IMR-90 (cell line): ENCODE results near the gene LDB2. TPM values are rescaled to one million over a fixed set of nuclear protein-coding genes. Genes with fewer than 3 reads are reported as not detected.

Experiments used
- ATAC-seq: fragments of 200-7000 bp; cut with Tn5 transposase; 2 replicates; pipeline ENCODE4 v1.9.1; 2020; ENCODE audit warnings: low read depth, mild to moderate bottlenecking, moderate library complexity
- BruUV-seq: library from RNA; stranded (reverse); fragments of 400-500 nt; replicated peaks from 2 replicates; lab custom pipeline; 2021; lab: Mats Ljungman, UMichigan
- CTCF ChIA-PET: fragments of 300-600 bp; formaldehyde crosslinking; extraction: SDS; loops from one replicate; lab custom pipeline; 2021; ENCODE audit warnings: antibody characterized with exemption; lab: Yijun Ruan, JAX
- POLR2A ChIA-PET: fragments of 300-600 bp; sonication (Branson Sonifier 250); formaldehyde crosslinking; loops from one replicate; lab custom pipeline; 2022; ENCODE audit warnings: antibody characterized with exemption; ENCODE audit not compliant: unreplicated experiment; lab: Charles Lee
- DNase-seq: peaks from one replicate; pipeline ENCODE4 v3.0.0; 2013
- H2AFZ ChIP-seq: replicated peaks from 2 replicates; pipeline ENCODE3; 2013; ENCODE audit warnings: low read length, mild to moderate bottlenecking; ENCODE audit not compliant: poor library complexity
- H2AK5ac ChIP-seq: 2 replicates; pipeline ENCODE4 v1.6.1; 2013; ENCODE audit warnings: low read depth, low read length, inconsistent platforms
- H2AK9ac ChIP-seq: replicated peaks from 2 replicates; pipeline ENCODE3; 2013; ENCODE audit warnings: mild to moderate bottlenecking, low read depth, low read length, moderate library complexity; ENCODE audit not compliant: poor library complexity
- H2BK120ac ChIP-seq: 2 replicates; pipeline ENCODE4 v1.6.1; 2013; ENCODE audit warnings: low read depth, low read length, inconsistent platforms
- H2BK15ac ChIP-seq: 3 replicates; pipeline ENCODE4 v1.6.1; 2013; ENCODE audit warnings: low read depth, low read length, inconsistent platforms
- H2BK20ac ChIP-seq: 2 replicates; pipeline ENCODE4 v1.6.1; 2013; ENCODE audit warnings: low read depth, mild to moderate bottlenecking, inconsistent platforms, low read length, moderate library complexity
- H2BK5ac ChIP-seq: 2 replicates; pipeline ENCODE4 v1.6.1; 2013; ENCODE audit warnings: mild to moderate bottlenecking, low read depth, low read length, inconsistent platforms; ENCODE audit not compliant: poor library complexity, severe bottlenecking
- H3K14ac ChIP-seq: replicated peaks from 2 replicates; pipeline ENCODE4 v1.6.1; 2013; ENCODE audit warnings: low read depth, low read length, inconsistent platforms
- H3K18ac ChIP-seq: 2 replicates; pipeline ENCODE4 v1.6.1; 2013; ENCODE audit warnings: low read depth, low read length, control low read depth
- H3K23ac ChIP-seq: 2 replicates; pipeline ENCODE4 v1.6.1; 2013; ENCODE audit warnings: low read depth, low read length, inconsistent platforms
- H3K27ac ChIP-seq: 2 replicates; pipeline ENCODE4 v1.5.1; 2013; ENCODE audit warnings: mild to moderate bottlenecking, control low read depth, low read length; ENCODE audit not compliant: insufficient read depth
- H3K27me3 ChIP-seq: 2 replicates; pipeline ENCODE4 v1.6.1; 2013; ENCODE audit warnings: low read length; ENCODE audit not compliant: control insufficient read depth, insufficient read depth
- H3K36me3 ChIP-seq: 2 replicates; pipeline ENCODE4 v1.6.1; 2013; ENCODE audit warnings: low read length, mixed read lengths; ENCODE audit not compliant: control insufficient read depth, insufficient read depth
- H3K4ac ChIP-seq: 2 replicates; pipeline ENCODE4 v1.6.1; 2013; ENCODE audit warnings: low read depth, low read length, inconsistent platforms
- H3K4me1 ChIP-seq: 2 replicates; pipeline ENCODE4 v1.6.1; 2013; ENCODE audit warnings: low read length, mixed read lengths; ENCODE audit not compliant: control insufficient read depth, insufficient read depth
- H3K4me2 ChIP-seq: 2 replicates; pipeline ENCODE4 v1.6.1; 2013; ENCODE audit warnings: low read depth, mild to moderate bottlenecking, control low read depth, low read length, moderate library complexity
- H3K4me3 ChIP-seq: 2 replicates; pipeline ENCODE4 v1.5.1; 2013; ENCODE audit warnings: low read depth, mild to moderate bottlenecking, control low read depth, low read length, moderate library complexity; ENCODE audit not compliant: insufficient read depth
- H3K56ac ChIP-seq: 2 replicates; pipeline ENCODE4 v1.6.1; 2013; ENCODE audit warnings: low read length, inconsistent platforms; ENCODE audit not compliant: insufficient read depth; ENCODE audit errors: extremely low read depth
- H3K79me1 ChIP-seq, 2 experiments: 2 replicates each; pipeline ENCODE4 v1.6.1; 2013; ENCODE audit warnings: low read length in 2 of 2, inconsistent platforms in 1 of 2, low read depth in 1 of 2
- H3K9ac ChIP-seq: 2 replicates; pipeline ENCODE4 v1.6.1; 2013; ENCODE audit warnings: low read depth, low read length, control low read depth
- H3K9me1 ChIP-seq: 2 replicates; pipeline ENCODE4 v1.6.1; 2013; ENCODE audit warnings: low read length, inconsistent platforms; ENCODE audit not compliant: insufficient read depth
- H3K9me3 ChIP-seq: 2 replicates; pipeline ENCODE4 v1.6.1; 2013; ENCODE audit warnings: low read length; ENCODE audit not compliant: control insufficient read depth, insufficient read depth
- H4K20me1 ChIP-seq: 2 replicates; pipeline ENCODE4 v1.6.1; 2013; ENCODE audit warnings: low read length, inconsistent platforms; ENCODE audit not compliant: insufficient read depth
- H4K5ac ChIP-seq: 2 replicates; pipeline ENCODE4 v1.6.1; 2013; ENCODE audit warnings: mild to moderate bottlenecking, low read depth, low read length, control low read depth
- H4K8ac ChIP-seq, 2 experiments: 2 replicates each; pipeline ENCODE4 v1.6.1; 2013; ENCODE audit warnings: low read depth in 2 of 2, low read length in 2 of 2, control low read depth in 1 of 2, inconsistent platforms in 1 of 2
- H4K91ac ChIP-seq: 2 replicates; pipeline ENCODE4 v1.6.1; 2013; ENCODE audit warnings: low read depth, low read length, inconsistent platforms; ENCODE audit not compliant: insufficient read depth
- CEBPB ChIP-seq: IDR thresholded peaks from 2 replicates; pipeline ENCODE4 v1.6.1; 2012; ENCODE audit warnings: low read depth, low read length, improper control_type of control experiment
- MAFK ChIP-seq: IDR thresholded peaks from 2 replicates; pipeline ENCODE4 v1.6.1; 2012; ENCODE audit warnings: low read depth, low read length, improper control_type of control experiment
- WGBS, 2 experiments: methylation state at CpG; one replicate each; pipeline versions ENCODE4 v1.1.5 to v1.1.7; 2013; ENCODE audit warnings: missing lambda C conversion rate in 2 of 2; ENCODE audit not compliant: insufficient read length in 1 of 2; ENCODE audit errors: extremely low coverage in 2 of 2; 5-methylcytosine and 5-hydroxymethylcytosine counted together
- dilution Hi-C: fragments of 300-500 bp; cut with HindIII; formaldehyde crosslinking; loops from one replicate; pipeline ENCODE4 v1.14.3; 2018; ENCODE audit warnings: low sequenced_read_pairs; ENCODE audit not compliant: unreplicated experiment
- in situ Hi-C: fragments of 300-500 bp; cut with MboI; formaldehyde crosslinking; loops from 3 replicates; pipeline ENCODE4 v1.14.3; 2019; ENCODE audit warnings: low sequenced_read_pairs, inconsistent platforms, mixed read lengths
- intact Hi-C: fragments of 100-400 bp; cut with micrococcal nuclease; formaldehyde crosslinking; loops from 2 replicates; pipeline ENCODE4 v1.10.0; 2022
- polyA plus RNA-seq, 3 experiments: library from polyadenylated mRNA; depleted of rRNA; stranded (reverse); fragments of >200 nt; gene quantifications; 2 replicates each; pipeline ENCODE4 v1.2.3, GENCODE V29; 2012; ENCODE audit warnings: low replicate concordance in 1 of 3
- total RNA-seq: library from RNA; depleted of rRNA; stranded (reverse); fragments of >200 nt; gene quantifications from 2 replicates; pipeline ENCODE4 v1.2.3, GENCODE V29; 2012

The LDB2 gene
- total and polyA plus RNA-seq, 2 of the 4 experiments (the other 2 are of a cell fraction) = 67.9 to 116 TPM

DNA sequence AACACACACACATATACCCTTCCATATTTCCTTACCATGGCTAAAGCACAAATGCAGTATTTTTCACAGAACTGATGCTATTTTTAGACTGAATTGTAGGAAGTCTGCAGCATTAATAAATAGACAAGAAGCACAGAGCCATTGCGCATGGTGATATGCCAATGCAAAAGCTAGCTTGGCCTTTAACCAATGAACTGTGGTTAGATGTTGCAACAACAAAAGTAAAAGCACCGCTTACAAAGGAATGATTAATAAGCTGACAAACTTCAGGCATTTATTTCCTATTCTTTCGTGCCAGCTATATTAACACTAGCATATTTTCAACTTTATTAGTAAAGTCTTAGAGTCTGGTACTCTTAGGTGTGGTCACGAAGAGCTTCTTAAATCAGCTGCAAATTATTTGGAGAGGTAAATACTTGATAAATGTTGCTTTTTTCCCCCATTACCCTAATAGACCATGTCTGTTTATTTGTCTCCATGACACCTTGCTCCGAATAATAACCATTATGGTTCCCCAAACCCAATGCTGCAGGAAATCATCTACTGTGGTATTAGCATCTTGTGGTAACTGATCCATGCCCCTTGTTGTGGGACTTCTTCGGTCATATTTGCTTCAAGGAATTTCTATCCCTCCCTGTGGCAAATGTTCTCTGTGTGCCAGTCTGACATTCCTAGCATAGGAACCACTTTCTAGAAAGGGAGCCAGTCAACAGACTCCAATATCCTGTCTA, 366.0 kb downstream of the LDB2 start:
- H3K9me3 ChIP-seq = no peaks in the 10 kb centered on the region
- H3K18ac ChIP-seq = peak overlapping the region; percentile 74; the same call in 1 of the 2 replicates
- H3K56ac ChIP-seq = no peak overlapping the region
- peak overlapping the region; percentile 75; the same call in 1 of the 2 replicates for H4K5ac ChIP-seq
- peak overlapping the region; percentile 65; the same call in 1 of the 2 replicates for H3K4me2 ChIP-seq
- TF ChIP-seq CEBPB (peak; percentile 97), MAFK (no peak)
- H4K20me1 ChIP-seq = no peaks in the 10 kb centered on the region
- DNase-seq (peak; percentile 91), ATAC-seq (peak; percentile 79)
- POLR2A ChIA-PET = no interaction called here
- H3K4me1 ChIP-seq = peaks cover 12% of the 10 kb centered on the region
- no peaks in the 10 kb centered on the region for H3K27me3 ChIP-seq
- intact Hi-C loops (loop anchor here (5.0 kb wide), 1 partner anchor 155 kb away; no protein-coding TSS in a partner anchor), in situ Hi-C loops (no loop called here), dilution Hi-C loops (no loop called here)
- peak overlapping the region; percentile 30; the same call in 1 of the 2 replicates for H3K4ac ChIP-seq
- H2BK5ac ChIP-seq = peak overlapping the region; percentile 33
- H2BK20ac ChIP-seq = peak overlapping the region; percentile 61; the same call in 1 of the 2 replicates
- H3K79me1 ChIP-seq = no peaks in the 10 kb centered on the region; a peak in 1 of 4 replicates
- H4K91ac ChIP-seq = peak overlapping the region; percentile 69
- H3K36me3 ChIP-seq = peaks cover 2% of the 10 kb centered on the region; the same call in 1 of the 2 replicates
- CTCF ChIA-PET = no interaction called here
- no peak overlapping the region for H2AFZ ChIP-seq
- peak overlapping the region; percentile 21; the same call in 1 of the 2 replicates for H2AK5ac ChIP-seq
- peaks cover 4% of the 10 kb centered on the region; the same call in 1 of the 2 replicates for H3K9me1 ChIP-seq
- H4K8ac ChIP-seq = peak overlapping the region in 1 of 2 experiments; percentile 53; a peak in 3 of 4 replicates
- WGBS, 2 experiments = no CpG with 5 or more reads among the region's 6 CpGs
- BruUV-seq = no TSS peak
- H2BK120ac ChIP-seq = peak overlapping the region; percentile 74
- H2AK9ac ChIP-seq = no peak overlapping the region
- 0 out of 2 replicates have a peak overlapping the region, but pooled peaks have one; percentile 9 for H3K27ac ChIP-seq
- H3K9ac ChIP-seq = no peak overlapping the region
- peak overlapping the region; percentile 71; the same call in 2 of the 3 replicates for H2BK15ac ChIP-seq
- H3K14ac ChIP-seq = peak overlapping the region; percentile 64
- H3K23ac ChIP-seq = 0 out of 2 replicates have a peak overlapping the region, but pooled peaks have one; percentile 33
- no peak overlapping the region for H3K4me3 ChIP-seq
